Measurements from ENCODE around the gene ELK1.

Gene ELK1

GRCh38 chrX:47651043-47651905, 911 bp upstream of the ELK1 start:
- peak overlapping the region; percentile 75 for H3K4me2 ChIP-seq (ENCODE audit: low read length)
- H3K4me1 ChIP-seq, result no peaks in the 10 kb centered on the region
- H3K27me3 ChIP-seq (ENCODE audit: control insufficient read depth, insufficient read depth, low read length), result no peaks in the 10 kb centered on the region
- peaks cover 6% of the 10 kb centered on the region for H3K79me2 ChIP-seq
- peak overlapping the region; percentile 54 for H3K4me3 ChIP-seq (ENCODE audit: low read depth, low read length)
- peak overlapping the region; percentile 73 for H2AFZ ChIP-seq
- H3K9ac ChIP-seq, result no peak overlapping the region
- H3K27ac ChIP-seq, result peak overlapping the region; percentile 83
- no peaks in the 10 kb centered on the region for H3K36me3 ChIP-seq (ENCODE audit: control insufficient read depth, insufficient read depth, low read length)
- H3K9me3 ChIP-seq (ENCODE audit: control insufficient read depth, low read length), result no peaks in the 10 kb centered on the region
- TF ChIP-seq, protein P1, sequence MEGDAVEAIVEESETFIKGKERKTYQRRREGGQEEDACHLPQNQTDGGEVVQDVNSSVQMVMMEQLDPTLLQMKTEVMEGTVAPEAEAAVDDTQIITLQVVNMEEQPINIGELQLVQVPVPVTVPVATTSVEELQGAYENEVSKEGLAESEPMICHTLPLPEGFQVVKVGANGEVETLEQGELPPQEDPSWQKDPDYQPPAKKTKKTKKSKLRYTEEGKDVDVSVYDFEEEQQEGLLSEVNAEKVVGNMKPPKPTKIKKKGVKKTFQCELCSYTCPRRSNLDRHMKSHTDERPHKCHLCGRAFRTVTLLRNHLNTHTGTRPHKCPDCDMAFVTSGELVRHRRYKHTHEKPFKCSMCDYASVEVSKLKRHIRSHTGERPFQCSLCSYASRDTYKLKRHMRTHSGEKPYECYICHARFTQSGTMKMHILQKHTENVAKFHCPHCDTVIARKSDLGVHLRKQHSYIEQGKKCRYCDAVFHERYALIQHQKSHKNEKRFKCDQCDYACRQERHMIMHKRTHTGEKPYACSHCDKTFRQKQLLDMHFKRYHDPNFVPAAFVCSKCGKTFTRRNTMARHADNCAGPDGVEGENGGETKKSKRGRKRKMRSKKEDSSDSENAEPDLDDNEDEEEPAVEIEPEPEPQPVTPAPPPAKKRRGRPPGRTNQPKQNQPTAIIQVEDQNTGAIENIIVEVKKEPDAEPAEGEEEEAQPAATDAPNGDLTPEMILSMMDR (IDR thresholded peaks at IDR 0.05), result no peak

DNA sequence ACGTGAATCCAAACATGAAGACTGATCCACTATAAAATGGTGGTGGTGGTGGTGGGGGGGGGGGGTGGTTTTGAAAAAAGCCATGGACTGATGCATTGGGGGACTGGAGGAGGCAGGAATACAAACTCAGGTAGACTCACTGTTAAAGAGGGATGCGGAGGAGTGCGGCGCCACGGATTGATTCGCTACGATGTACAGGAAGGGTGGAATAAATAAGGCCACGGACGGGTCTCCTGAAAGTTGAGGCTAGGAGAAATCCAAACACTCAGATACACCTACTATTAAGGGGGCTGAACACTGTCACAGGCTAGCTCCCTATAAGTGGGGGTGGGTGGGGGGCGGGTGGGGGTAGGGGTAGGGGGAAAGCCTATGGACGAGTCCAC, 591 bp downstream of the ELK1 start:
- TF ChIP-seq, protein P1 (IDR thresholded peaks at IDR 0.05), result no peak
- Histone ChIP-seq H3K9ac (no peak overlapping the region), H3K27me3 (ENCODE audit: control insufficient read depth, insufficient read depth, low read length) (no peaks in the 10 kb centered on the region), H3K4me2 (ENCODE audit: low read length) (peak overlapping the region; percentile 35), H3K4me3 (ENCODE audit: low read depth, low read length) (peak overlapping the region; percentile 78), H3K79me2 (peaks cover 6% of the 10 kb centered on the region), H2AFZ (no peak overlapping the region), H3K9me3 (ENCODE audit: control insufficient read depth, low read length) (no peaks in the 10 kb centered on the region), H3K4me1 (no peaks in the 10 kb centered on the region), H3K27ac (no peak overlapping the region), H3K36me3 (ENCODE audit: control insufficient read depth, insufficient read depth, low read length) (no peaks in the 10 kb centered on the region)

GRCh38 chrX:47649271-47649670, 1.1 kb downstream of the ELK1 start:
- H3K27ac ChIP-seq, result no peak overlapping the region
- H3K4me3 ChIP-seq (ENCODE audit: low read depth, low read length), result peak overlapping the region; percentile 27
- H2AFZ ChIP-seq, result no peak overlapping the region
- H3K27me3 ChIP-seq (ENCODE audit: control insufficient read depth, insufficient read depth, low read length), result no peaks in the 10 kb centered on the region
- H3K9ac ChIP-seq, result no peak overlapping the region
- no peaks in the 10 kb centered on the region for H3K9me3 ChIP-seq (ENCODE audit: control insufficient read depth, low read length)
- TF ChIP-seq, protein P1 (IDR thresholded peaks at IDR 0.05), result no peak
- peaks cover 6% of the 10 kb centered on the region for H3K79me2 ChIP-seq
- no peaks in the 10 kb centered on the region for H3K4me1 ChIP-seq
- H3K4me2 ChIP-seq (ENCODE audit: low read length), result peak overlapping the region; percentile 51
- H3K36me3 ChIP-seq (ENCODE audit: control insufficient read depth, insufficient read depth, low read length), result no peaks in the 10 kb centered on the region

DNA sequence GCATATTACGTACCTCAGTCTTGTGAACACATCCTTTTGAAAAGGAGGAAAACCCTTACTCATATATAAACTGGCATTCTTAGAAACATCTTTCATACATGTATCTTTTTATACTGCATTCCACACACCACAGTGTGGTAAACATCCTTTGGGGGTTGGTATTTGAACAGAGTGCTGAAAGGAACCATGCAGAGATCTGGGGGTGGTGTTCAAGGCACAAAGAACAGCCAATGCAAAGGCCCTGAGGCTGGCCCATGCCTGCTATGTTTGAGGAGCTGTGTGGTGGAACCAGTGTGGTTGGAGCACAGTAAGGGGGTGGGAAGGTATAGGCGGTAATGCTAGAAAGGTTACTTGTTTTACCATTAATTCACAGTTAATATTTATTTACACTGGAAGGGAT, 2.0 kb downstream of the ELK1 start:
- H3K36me3 ChIP-seq (ENCODE audit: control insufficient read depth, insufficient read depth, low read length), result no peaks in the 10 kb centered on the region
- peaks cover 9% of the 10 kb centered on the region for H3K79me2 ChIP-seq
- H2AFZ ChIP-seq, result no peak overlapping the region
- no peaks in the 10 kb centered on the region for H3K4me1 ChIP-seq
- H3K9ac ChIP-seq, result no peak overlapping the region
- H3K27ac ChIP-seq, result no peak overlapping the region
- no peaks in the 10 kb centered on the region for H3K27me3 ChIP-seq (ENCODE audit: control insufficient read depth, insufficient read depth, low read length)
- H3K4me3 ChIP-seq (ENCODE audit: low read depth, low read length), result no peak overlapping the region
- H3K4me2 ChIP-seq (ENCODE audit: low read length), result no peak overlapping the region
- TF ChIP-seq, protein P1 (IDR thresholded peaks at IDR 0.05), result no peak
- no peaks in the 10 kb centered on the region for H3K9me3 ChIP-seq (ENCODE audit: control insufficient read depth, low read length)

- H3K27ac ChIP-seq, result no peak overlapping the region
- TF ChIP-seq, protein P1 (IDR thresholded peaks at IDR 0.05), result no peak
- no peaks in the 10 kb centered on the region for H3K27me3 ChIP-seq (ENCODE audit: control insufficient read depth, insufficient read depth, low read length)
- no peak overlapping the region for H3K4me3 ChIP-seq (ENCODE audit: low read depth, low read length)
- H3K9ac ChIP-seq, result no peak overlapping the region
- H3K4me1 ChIP-seq, result no peaks in the 10 kb centered on the region
- H3K36me3 ChIP-seq (ENCODE audit: control insufficient read depth, insufficient read depth, low read length), result no peaks in the 10 kb centered on the region
- peaks cover 9% of the 10 kb centered on the region for H3K79me2 ChIP-seq
- no peaks in the 10 kb centered on the region for H3K9me3 ChIP-seq (ENCODE audit: control insufficient read depth, low read length)
- no peak overlapping the region for H2AFZ ChIP-seq
- no peak overlapping the region for H3K4me2 ChIP-seq (ENCODE audit: low read length)
These were observed 3.7 kb downstream of the ELK1 start for GRCh38 chrX:47646636-47647035.

Measured in parathyroid adenoma (tissue), 2 donors.